GM12892 (cell line): ENCODE data around the gene WWC2.

Experiments used
- DNase-seq: peaks from one replicate; pipeline ENCODE4 v3.0.0; 2011; ENCODE audit not compliant: insufficient read length
- FAIRE-seq: peaks from 2 replicates; lab custom pipeline; 2011; peaks lifted over from hg19 to GRCh38; lab: Jason Lieb, UNC
- POLR2A ChIP-seq: IDR thresholded peaks from 2 replicates; pipeline ENCODE4 v1.6.1; 2011; ENCODE audit warnings: low read depth, low read length, control low read depth
- POLR2AphosphoS5 ChIP-seq: IDR thresholded peaks from 2 replicates; pipeline ENCODE4 v1.6.1; 2011; ENCODE audit warnings: low read depth, low read length, control low read depth
- TAF1 ChIP-seq: IDR thresholded peaks from 2 replicates; pipeline ENCODE4 v1.6.1; 2011; ENCODE audit warnings: low read depth, mild to moderate bottlenecking, control low read depth, low read length, borderline replicate concordance

Gene WWC2

DNA sequence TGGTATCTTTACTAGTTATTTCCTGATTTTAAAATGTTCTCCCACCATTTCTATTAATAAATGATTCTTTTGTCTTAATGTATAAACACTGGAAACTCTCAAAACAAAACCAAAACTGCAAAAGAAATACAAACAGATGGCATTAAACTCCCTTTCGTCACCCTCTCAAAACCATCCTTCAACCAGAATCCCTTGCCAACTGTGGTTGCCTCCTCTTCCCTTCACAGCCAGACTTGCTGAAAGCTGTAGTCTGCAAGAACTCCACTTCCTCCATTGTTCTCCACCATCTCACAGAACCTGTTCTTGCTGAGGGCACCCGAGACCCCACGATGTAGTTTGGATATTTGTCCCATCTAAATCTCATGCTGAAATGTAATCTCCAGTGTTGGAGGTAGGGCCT lies 96.5 kb downstream of the WWC2 start:
- DNase-seq (no peak), FAIRE-seq (no peak)
- no peak for TF ChIP-seq POLR2AphosphoS5
- TF ChIP-seq TAF1, result no peak
- no peak for TF ChIP-seq POLR2A

DNA sequence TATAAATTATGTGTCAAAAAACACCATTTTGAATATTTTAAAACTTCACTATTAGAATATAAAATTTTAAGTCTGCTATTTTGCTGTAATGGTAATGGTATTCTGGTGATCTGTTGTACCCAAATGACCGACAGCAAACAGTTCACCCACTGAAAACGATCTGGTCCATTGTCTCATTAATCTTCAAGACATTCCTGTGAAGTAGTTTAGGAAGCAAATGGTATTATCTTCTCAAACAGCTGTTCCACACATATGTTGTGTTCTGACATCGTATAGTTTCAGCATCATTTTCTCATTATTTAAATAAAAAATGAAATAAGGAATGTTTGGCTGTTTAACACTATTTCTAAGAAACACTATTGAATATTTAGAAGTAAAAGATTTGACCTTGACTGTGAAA lies 98.1 kb downstream of the WWC2 start:
- DNase-seq (no peak), FAIRE-seq (no peak)

DNA sequence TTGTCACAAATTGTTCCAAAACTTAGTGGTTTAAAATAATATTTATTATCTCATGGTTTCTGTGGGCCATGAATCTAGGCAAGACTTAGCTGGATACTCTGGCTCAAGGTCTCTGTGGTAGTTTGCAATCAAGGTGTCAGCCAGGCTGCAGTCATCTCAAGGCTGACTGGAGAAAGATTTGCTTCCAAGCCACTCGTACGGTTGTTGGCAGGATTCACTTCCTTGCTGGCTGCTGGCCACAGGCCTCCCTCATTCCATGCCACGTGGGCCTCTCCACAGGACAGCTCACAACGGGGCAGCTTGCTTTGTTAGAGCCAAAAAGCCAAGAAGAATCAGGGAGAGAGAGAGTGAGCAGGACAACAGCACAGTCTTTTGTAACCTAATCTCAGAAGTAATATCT lies 101.4 kb downstream of the WWC2 start:
- no peak for TF ChIP-seq POLR2A
- no peak for TF ChIP-seq POLR2AphosphoS5
- no peak for TF ChIP-seq TAF1
- no peak for FAIRE-seq

More for the DNA sequence above, 98.1 kb downstream of the WWC2 start:
- no peak for TF ChIP-seq POLR2AphosphoS5
- TF ChIP-seq POLR2A, result no peak
- no peak for TF ChIP-seq TAF1

DNA sequence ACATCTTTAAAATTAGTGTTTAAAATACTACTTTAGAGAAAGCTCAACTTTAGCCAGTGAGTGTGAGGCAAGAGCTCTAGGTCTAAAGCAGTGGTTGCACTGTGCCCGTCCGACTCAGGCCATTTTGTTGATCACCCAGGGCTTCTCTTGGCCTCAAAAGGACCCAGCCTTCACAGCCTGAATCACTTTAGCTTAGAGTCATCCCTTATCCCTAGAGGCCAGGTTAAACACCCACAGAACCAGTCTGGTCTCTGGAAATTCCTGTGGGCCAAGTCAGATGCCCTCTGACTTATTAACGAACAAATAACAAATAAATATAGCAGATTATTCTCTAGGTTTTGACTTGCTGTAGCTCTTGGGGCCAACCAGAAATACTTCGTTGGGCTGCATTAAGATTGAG lies 102.3 kb downstream of the WWC2 start:
- FAIRE-seq (no peak), DNase-seq (no peak)
- TF ChIP-seq TAF1 (no peak), POLR2AphosphoS5 (no peak), POLR2A (no peak)

More for the DNA sequence above, 101.4 kb downstream of the WWC2 start:
- no peak for DNase-seq

DNA sequence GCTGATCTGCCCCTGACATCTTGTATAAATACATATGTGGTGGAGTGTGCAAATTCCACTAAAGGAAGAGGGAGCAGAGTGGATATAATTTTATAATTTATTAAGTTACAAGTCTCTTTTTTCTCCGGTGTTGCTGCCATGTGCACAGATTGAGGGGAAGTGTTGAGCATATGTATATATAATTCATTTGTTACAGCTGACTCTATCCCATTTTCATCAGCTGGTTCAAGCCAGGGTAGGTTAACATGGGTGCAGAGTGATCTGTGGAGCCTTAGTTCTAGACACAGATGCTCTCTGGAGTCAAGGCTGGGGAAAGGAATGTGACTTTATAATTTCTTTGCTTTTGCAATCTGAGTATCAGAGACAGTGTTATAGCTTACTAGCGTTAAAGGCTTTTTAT lies 103.5 kb downstream of the WWC2 start:
- no peak for TF ChIP-seq POLR2AphosphoS5
- DNase-seq (no peak), FAIRE-seq (no peak)

DNA sequence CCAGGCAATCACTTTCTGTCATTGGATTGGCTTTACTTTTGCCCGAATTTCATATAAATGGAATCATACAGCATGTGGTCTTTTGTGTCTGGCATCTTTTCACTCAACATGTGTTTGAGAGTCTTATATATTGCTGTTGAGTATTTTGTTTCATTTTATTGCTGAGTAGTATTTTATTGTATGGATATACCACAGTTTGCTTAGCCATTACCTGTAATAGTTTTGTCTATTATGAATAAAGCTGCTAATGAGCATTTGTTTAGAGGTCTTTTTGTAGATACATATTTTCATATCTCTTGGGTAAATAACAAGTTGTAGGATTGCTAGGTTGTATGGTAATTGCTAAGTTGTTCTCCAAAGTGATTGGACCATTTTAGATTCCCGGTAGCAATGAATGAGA lies 105.7 kb downstream of the WWC2 start:
- DNase-seq (no peak), FAIRE-seq (no peak)
- TF ChIP-seq POLR2A, result no peak
- TF ChIP-seq POLR2AphosphoS5, result no peak
- TF ChIP-seq TAF1, result no peak

DNA sequence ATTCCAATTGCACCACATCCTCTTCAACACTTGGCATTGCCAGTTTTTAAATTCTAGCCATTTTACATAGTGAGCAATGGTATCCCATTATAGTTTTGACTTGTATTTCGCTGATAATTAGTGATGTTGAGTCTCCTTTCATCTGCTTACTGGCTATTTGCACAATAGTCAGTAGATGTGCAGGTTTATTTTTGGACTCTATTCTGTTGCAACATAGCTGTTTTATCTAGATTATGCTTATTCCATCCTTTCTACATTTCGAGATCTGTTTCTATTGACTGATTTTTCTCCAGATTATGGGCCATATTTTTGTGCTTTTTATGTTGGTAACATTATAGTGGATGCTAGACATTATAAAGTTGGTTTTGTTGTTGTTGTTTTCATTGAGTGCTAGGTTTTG lies 106.1 kb downstream of the WWC2 start:
- FAIRE-seq, result no peak
- TF ChIP-seq POLR2AphosphoS5 (no peak), TAF1 (no peak), POLR2A (no peak)
- no peak for DNase-seq

DNA sequence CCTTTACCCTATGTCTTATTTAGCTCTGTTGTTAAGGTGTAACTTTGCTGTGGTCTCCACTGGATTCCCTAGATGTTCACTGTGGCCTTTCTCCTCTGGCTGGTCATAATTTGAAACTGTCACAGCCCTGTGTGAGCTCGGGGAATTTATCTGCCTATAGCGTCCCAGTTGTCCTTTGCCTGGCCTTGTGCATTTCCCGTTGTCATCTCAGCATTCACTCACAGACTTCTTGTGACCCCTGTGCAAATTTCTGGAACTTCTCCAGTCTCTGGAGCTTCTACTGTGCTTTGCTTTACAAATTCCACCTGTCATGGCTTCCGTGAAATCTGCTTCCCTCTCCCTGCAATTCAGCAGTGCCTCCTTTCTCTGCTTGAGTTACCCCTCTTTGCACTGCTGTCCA lies 106.7 kb downstream of the WWC2 start:
- TF ChIP-seq TAF1 (no peak), POLR2A (no peak), POLR2AphosphoS5 (no peak)
- no peak for FAIRE-seq
- no peak for DNase-seq

DNA sequence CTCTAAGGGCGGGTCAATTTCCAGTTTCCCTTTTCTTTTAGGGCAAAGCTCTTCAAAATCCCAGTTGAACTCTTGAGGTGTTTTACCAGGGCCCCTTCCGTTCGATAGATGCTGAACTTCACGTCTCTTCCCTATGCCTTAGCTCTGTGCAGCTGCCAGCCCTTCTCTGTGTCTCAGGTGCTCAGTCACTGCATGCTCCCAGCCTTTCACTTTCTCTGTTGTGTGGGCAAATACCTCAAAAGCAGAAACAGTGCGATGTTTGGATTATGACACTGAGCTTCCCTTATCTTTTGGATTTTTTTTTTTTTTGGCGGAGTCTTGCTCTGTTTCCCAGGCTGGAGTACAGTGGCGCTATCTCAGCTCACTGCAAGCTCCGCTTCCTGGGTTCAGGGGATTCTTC lies 112.5 kb downstream of the WWC2 start:
- FAIRE-seq, result no peak
- TF ChIP-seq TAF1 (no peak), POLR2A (no peak), POLR2AphosphoS5 (no peak)
- no peak for DNase-seq

DNA sequence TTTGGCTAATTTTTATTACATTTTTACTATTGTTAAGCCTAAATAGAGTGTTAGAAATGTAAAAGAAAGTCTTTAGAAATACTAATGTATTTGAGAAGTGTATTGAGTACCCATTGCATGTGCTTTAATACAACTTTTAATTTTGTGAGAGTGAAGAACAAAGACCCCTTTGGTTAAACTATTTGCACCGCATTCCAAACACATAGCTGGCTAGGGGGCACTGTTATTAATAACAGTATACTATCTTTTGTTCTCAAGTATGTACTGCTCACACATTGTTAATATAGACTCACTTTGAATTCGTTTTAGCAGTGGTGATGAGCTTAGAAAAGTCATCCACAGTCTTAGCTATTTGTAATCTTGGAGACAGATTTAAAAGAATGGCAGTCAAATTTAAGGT lies 114.9 kb downstream of the WWC2 start:
- TF ChIP-seq POLR2AphosphoS5, result no peak
- no peak for TF ChIP-seq POLR2A
- no peak for TF ChIP-seq TAF1
- no peak for FAIRE-seq
- DNase-seq, result no peak

DNA sequence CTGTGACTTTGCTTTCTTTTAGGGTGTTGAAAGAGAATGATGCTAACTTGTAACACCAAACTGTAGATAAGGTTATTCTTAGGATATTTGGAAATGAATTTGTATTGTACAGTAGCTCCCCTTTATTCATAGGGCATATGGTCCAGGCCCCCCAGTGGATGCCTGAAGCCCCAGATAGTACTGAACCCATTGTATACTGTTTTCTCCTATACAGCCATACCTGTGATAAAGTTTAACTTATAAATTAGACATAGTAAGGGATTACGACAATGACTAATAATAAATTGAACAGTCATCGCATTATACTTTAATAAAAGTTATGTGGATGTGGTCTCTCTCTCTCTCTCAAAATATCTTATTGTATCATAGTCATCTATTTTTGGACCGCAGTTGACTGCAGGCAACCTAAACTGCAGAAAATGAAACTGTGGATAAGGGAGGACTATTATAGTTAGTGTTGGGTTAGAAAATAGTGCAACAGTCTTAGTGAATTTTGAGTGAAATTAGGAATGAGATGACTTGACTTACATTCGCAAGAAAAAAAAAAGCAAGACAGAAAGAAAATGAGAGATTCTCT lies 115.9 kb downstream of the WWC2 start:
- no peak for TF ChIP-seq POLR2A
- TF ChIP-seq POLR2AphosphoS5, result no peak
- no peak for TF ChIP-seq TAF1
- DNase-seq, result no peak
- no peak for FAIRE-seq

DNA sequence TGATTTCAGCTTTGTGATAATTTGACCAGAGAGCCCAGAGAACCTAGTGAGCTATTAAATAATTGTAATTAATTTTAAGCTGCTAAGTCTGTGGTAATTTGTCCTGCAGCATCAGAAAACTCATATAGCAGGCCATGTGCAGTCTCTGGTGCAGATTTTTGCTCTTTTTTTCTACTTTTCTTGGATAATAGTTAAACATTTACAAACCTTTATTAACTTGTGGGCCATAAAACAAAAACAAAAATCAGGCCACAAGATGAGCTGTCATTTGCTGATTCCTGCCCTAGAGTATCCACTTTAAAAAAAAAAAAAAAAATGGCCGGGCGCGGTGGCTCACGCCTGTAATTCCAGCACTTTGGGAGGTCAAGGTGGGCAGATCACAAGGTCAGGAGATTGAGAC lies 121.2 kb downstream of the WWC2 start:
- FAIRE-seq, result no peak
- no peak for TF ChIP-seq POLR2AphosphoS5
- TF ChIP-seq TAF1, result no peak
- TF ChIP-seq POLR2A, result no peak
- no peak for DNase-seq

DNA sequence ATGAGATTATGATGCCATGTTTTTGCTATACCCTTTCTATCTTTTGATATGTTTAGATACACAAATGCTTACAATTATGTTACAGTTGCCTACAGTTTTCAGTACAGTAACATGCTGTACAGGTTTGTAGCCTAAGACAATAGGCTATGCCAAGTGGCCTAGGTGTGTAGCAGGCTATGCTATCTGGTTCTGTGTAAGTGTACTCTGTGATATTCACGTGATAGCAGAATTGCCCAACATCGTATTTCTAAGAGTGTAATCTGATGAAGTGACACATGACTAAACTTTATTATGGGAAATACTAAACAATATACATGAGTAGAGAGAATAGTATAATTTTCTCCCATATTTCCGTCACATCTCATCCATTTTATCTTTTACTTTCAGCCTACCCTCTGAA lies 124.0 kb downstream of the WWC2 start:
- no peak for TF ChIP-seq TAF1
- no peak for TF ChIP-seq POLR2A
- no peak for TF ChIP-seq POLR2AphosphoS5
- FAIRE-seq (no peak), DNase-seq (no peak)
